Measurements from ENCODE around the gene GRID2. TPM values are rescaled to one million over a fixed set of nuclear protein-coding genes. Genes with fewer than 3 reads are reported as not detected.

Gene GRID2
- total RNA-seq, 1 experiment from 2014 or later = 2.2 TPM

- Histone ChIP-seq H3K27me3 (ENCODE audit: low read length) (no peaks in the 10 kb centered on the region), H3F3A (ENCODE audit: low read length, unreplicated experiment) (no peaks in the 10 kb centered on the region), H3K9ac (ENCODE audit: low read length) (no peak overlapping the region), H3K27ac (ENCODE audit: low read length) (no peak overlapping the region), H3K79me2 (ENCODE audit: low read length) (no peaks in the 10 kb centered on the region), H4K20me1 (ENCODE audit: low read length) (no peaks in the 10 kb centered on the region), H3K4me2 (ENCODE audit: low read length) (no peak overlapping the region), H3K9me2 (replicated peaks; ENCODE audit: low read length) (no peaks in the 10 kb centered on the region), H2AFZ (ENCODE audit: low read length) (no peak overlapping the region), H3K4me1 (ENCODE audit: insufficient read depth, low read length) (no peaks in the 10 kb centered on the region), H3K36me3 (ENCODE audit: low read depth, low read length) (no peaks in the 10 kb centered on the region), H3K4me3 (ENCODE audit: low read length) (no peak overlapping the region), H3K9me3 (ENCODE audit: low read length) (no peaks in the 10 kb centered on the region)
- POLR2A ChIA-PET (ENCODE audit: unreplicated experiment) = no interaction called here
- DNase-seq (no peak), ATAC-seq (no peak)
- CTCF ChIA-PET = no interaction called here
- BruUV-seq (replicated peaks) = no TSS peak
- intact Hi-C loops (cut with micrococcal nuclease) = no loop called here
- no peak for TF ChIP-seq EZH2 (IDR thresholded peaks at IDR 0.05; ENCODE audit: low read length, unreplicated experiment)
- TF ChIP-seq CTCF (conservative IDR thresholded peaks at IDR 0.05; ENCODE audit: low read depth, low read length) = no peak
- TF ChIP-seq EZH2phosphoT487 (IDR thresholded peaks at IDR 0.05; ENCODE audit: borderline replicate concordance, low read length) = no peak
Observed at GRCh38 chr4:93786149-93786548, 1482.4 kb downstream of the GRID2 start.

GRCh38 chr4:93788712-93789111, 1484.9 kb downstream of the GRID2 start:
- ChIA-PET POLR2A (ENCODE audit: unreplicated experiment) (no interaction called here), CTCF (no interaction called here)
- TF ChIP-seq EZH2 (IDR thresholded peaks at IDR 0.05; ENCODE audit: low read length, unreplicated experiment) (no peak), EZH2phosphoT487 (IDR thresholded peaks at IDR 0.05; ENCODE audit: borderline replicate concordance, low read length) (no peak), CTCF (conservative IDR thresholded peaks at IDR 0.05; ENCODE audit: low read depth, low read length) (peak; percentile 63)
- no peaks in the 10 kb centered on the region for H3K4me1 ChIP-seq (ENCODE audit: insufficient read depth, low read length)
- no peak overlapping the region for H3K9ac ChIP-seq (ENCODE audit: low read length)
- H3F3A ChIP-seq (ENCODE audit: low read length, unreplicated experiment) = no peaks in the 10 kb centered on the region
- H3K9me2 ChIP-seq (replicated peaks; ENCODE audit: low read length) = no peaks in the 10 kb centered on the region
- H3K27ac ChIP-seq (ENCODE audit: low read length) = no peak overlapping the region
- no peaks in the 10 kb centered on the region; the same call in 1 of the 2 replicates for H3K36me3 ChIP-seq (ENCODE audit: low read depth, low read length)
- no peaks in the 10 kb centered on the region for H3K79me2 ChIP-seq (ENCODE audit: low read length)
- intact Hi-C loops (cut with micrococcal nuclease) = no loop called here
- no peak overlapping the region for H3K4me2 ChIP-seq (ENCODE audit: low read length)
- no peak overlapping the region for H3K4me3 ChIP-seq (ENCODE audit: low read length)
- no peaks in the 10 kb centered on the region for H4K20me1 ChIP-seq (ENCODE audit: low read length)
- H3K27me3 ChIP-seq (ENCODE audit: low read length) = peaks cover 7% of the 10 kb centered on the region
- no peak overlapping the region for H2AFZ ChIP-seq (ENCODE audit: low read length)
- ATAC-seq = peak; percentile 65
- BruUV-seq (replicated peaks) = no TSS peak
- peak; percentile 51 for DNase-seq
- H3K9me3 ChIP-seq (ENCODE audit: low read length) = no peaks in the 10 kb centered on the region

- DNase-seq (peak; percentile 70), ATAC-seq (peak; percentile 68)
- H2AFZ ChIP-seq (ENCODE audit: low read length) = no peak overlapping the region
- H3K27ac ChIP-seq (ENCODE audit: low read length) = no peak overlapping the region
- H3F3A ChIP-seq (ENCODE audit: low read length, unreplicated experiment) = no peaks in the 10 kb centered on the region
- no peaks in the 10 kb centered on the region for H3K9me3 ChIP-seq (ENCODE audit: low read length)
- POLR2A ChIA-PET (ENCODE audit: unreplicated experiment) = no interaction called here
- intact Hi-C loops (cut with micrococcal nuclease) = loop anchor here (2.0 to 10.0 kb wide), 3 partner anchors 335 to 601 kb away; no protein-coding TSS in a partner anchor
- no peaks in the 10 kb centered on the region for H4K20me1 ChIP-seq (ENCODE audit: low read length)
- H3K9me2 ChIP-seq (replicated peaks; ENCODE audit: low read length) = no peaks in the 10 kb centered on the region
- peaks cover 28% of the 10 kb centered on the region for H3K27me3 ChIP-seq (ENCODE audit: low read length)
- H3K4me2 ChIP-seq (ENCODE audit: low read length) = no peak overlapping the region
- CTCF ChIA-PET = no interaction called here
- no peak for TF ChIP-seq EZH2phosphoT487 (IDR thresholded peaks at IDR 0.05; ENCODE audit: borderline replicate concordance, low read length)
- TF ChIP-seq EZH2 (IDR thresholded peaks at IDR 0.05; ENCODE audit: low read length, unreplicated experiment) = no peak
- TF ChIP-seq CTCF (conservative IDR thresholded peaks at IDR 0.05; ENCODE audit: low read depth, low read length) = peak; percentile 84
- no peaks in the 10 kb centered on the region for H3K79me2 ChIP-seq (ENCODE audit: low read length)
- BruUV-seq (replicated peaks) = no TSS peak
- no peaks in the 10 kb centered on the region for H3K4me1 ChIP-seq (ENCODE audit: insufficient read depth, low read length)
- no peaks in the 10 kb centered on the region; the same call in 1 of the 2 replicates for H3K36me3 ChIP-seq (ENCODE audit: low read depth, low read length)
- no peak overlapping the region for H3K4me3 ChIP-seq (ENCODE audit: low read length)
- H3K9ac ChIP-seq (ENCODE audit: low read length) = no peak overlapping the region
Observed at GRCh38 chr4:93791570-93792195, 1487.9 kb downstream of the GRID2 start.
